Lower leg skin (tissue), 3 donors: ENCODE data around the gene NSUN2.

ENCODE experiments used
- POLR2A ChIP-seq, 2 donors: fragments of 450-650 bp; IDR thresholded peaks; one replicate each; pipeline ENCODE4 v1.6.1; 2016 to 2017; ENCODE audit warnings: antibody characterized with exemption in 2 of 2, mild to moderate bottlenecking in 1 of 2, moderate library complexity in 1 of 2
- TF ChIP-seq, protein P1 (sequence below), 3 donors: fragments of 450-650 bp; IDR thresholded peaks; one replicate each; pipeline ENCODE4 v1.5.1; 2016; ENCODE audit warnings: antibody characterized with exemption in 3 of 3, mild to moderate bottlenecking in 3 of 3, moderate library complexity in 2 of 3

- TF ChIP-seq, protein P1, sequence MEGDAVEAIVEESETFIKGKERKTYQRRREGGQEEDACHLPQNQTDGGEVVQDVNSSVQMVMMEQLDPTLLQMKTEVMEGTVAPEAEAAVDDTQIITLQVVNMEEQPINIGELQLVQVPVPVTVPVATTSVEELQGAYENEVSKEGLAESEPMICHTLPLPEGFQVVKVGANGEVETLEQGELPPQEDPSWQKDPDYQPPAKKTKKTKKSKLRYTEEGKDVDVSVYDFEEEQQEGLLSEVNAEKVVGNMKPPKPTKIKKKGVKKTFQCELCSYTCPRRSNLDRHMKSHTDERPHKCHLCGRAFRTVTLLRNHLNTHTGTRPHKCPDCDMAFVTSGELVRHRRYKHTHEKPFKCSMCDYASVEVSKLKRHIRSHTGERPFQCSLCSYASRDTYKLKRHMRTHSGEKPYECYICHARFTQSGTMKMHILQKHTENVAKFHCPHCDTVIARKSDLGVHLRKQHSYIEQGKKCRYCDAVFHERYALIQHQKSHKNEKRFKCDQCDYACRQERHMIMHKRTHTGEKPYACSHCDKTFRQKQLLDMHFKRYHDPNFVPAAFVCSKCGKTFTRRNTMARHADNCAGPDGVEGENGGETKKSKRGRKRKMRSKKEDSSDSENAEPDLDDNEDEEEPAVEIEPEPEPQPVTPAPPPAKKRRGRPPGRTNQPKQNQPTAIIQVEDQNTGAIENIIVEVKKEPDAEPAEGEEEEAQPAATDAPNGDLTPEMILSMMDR (IDR thresholded peaks at IDR 0.05) = no peak
- TF ChIP-seq POLR2A (IDR thresholded peaks at IDR 0.05) = no peak
Observed at GRCh38 chr5:6632888-6633468, at the start of gene NSUN2, which contains the start of gene SRD5A1.
